Measurements from ENCODE around the gene RNF5. TPM values are rescaled to one million over a fixed set of nuclear protein-coding genes. Genes with fewer than 3 reads are reported as not detected.

Gene RNF5
- total and polyA plus RNA-seq, 2 experiments from 2014 or later = 180 to 232 TPM

- Histone ChIP-seq H3K4me1 (ENCODE audit: low read depth) (peaks cover 18% of the 10 kb centered on the region), H3K4me3 (peak overlapping the region; percentile 63), H3K36me3 (peaks cover 21% of the 10 kb centered on the region), H3K27ac (peak overlapping the region; percentile 91), H3K9me3 (ENCODE audit: low read depth) (no peaks in the 10 kb centered on the region), H3K27me3 (peaks cover 18% of the 10 kb centered on the region)
- TF ChIP-seq, protein P1, sequence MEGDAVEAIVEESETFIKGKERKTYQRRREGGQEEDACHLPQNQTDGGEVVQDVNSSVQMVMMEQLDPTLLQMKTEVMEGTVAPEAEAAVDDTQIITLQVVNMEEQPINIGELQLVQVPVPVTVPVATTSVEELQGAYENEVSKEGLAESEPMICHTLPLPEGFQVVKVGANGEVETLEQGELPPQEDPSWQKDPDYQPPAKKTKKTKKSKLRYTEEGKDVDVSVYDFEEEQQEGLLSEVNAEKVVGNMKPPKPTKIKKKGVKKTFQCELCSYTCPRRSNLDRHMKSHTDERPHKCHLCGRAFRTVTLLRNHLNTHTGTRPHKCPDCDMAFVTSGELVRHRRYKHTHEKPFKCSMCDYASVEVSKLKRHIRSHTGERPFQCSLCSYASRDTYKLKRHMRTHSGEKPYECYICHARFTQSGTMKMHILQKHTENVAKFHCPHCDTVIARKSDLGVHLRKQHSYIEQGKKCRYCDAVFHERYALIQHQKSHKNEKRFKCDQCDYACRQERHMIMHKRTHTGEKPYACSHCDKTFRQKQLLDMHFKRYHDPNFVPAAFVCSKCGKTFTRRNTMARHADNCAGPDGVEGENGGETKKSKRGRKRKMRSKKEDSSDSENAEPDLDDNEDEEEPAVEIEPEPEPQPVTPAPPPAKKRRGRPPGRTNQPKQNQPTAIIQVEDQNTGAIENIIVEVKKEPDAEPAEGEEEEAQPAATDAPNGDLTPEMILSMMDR (IDR thresholded peaks at IDR 0.05; ENCODE audit: low read depth, low read length) = peak; percentile 53
- DNase-seq (ENCODE audit: low read depth in 1 of 2, low spot score in 1 of 2) = peak; percentile 74 to 84
Measured at GRCh38 chr6:32154514-32155161, 23.6 kb upstream of the RNF5 start.

- Histone ChIP-seq H3K36me3 (peaks cover 21% of the 10 kb centered on the region), H3K9me3 (ENCODE audit: low read depth) (no peaks in the 10 kb centered on the region), H3K27me3 (no peaks in the 10 kb centered on the region), H3K4me3 (no peak overlapping the region), H3K27ac (no peak overlapping the region), H3K4me1 (ENCODE audit: low read depth) (peaks cover 17% of the 10 kb centered on the region)
- DNase-seq (ENCODE audit: low read depth in 1 of 2, low spot score in 1 of 2) = no peak
- TF ChIP-seq, protein P1 (IDR thresholded peaks at IDR 0.05; ENCODE audit: low read depth, low read length) = no peak
Measured at GRCh38 chr6:32156891-32157290, 21.3 kb upstream of the RNF5 start.

DNA sequence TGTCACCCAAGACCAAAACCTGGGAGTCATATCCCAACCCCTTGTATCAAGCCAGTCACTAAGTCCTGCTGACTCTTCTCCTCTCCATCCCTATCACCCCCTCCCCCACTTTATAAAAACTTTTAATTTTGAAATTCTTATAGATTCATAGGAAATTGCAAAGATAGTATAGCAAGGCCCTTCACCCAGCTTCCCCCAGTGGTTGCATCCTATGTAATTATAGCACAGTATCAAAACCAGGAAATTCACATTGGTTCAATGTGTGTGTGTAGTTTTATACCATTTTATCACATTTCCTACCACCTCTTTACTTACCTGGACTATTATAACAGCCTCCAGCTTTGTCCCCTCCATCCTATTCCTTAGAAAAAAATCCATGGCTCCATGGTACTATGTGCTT lies 20.2 kb upstream of the RNF5 start:
- no peaks in the 10 kb centered on the region for H3K9me3 ChIP-seq (ENCODE audit: low read depth)
- H3K27me3 ChIP-seq = no peaks in the 10 kb centered on the region
- TF ChIP-seq, protein P1 (IDR thresholded peaks at IDR 0.05; ENCODE audit: low read depth, low read length) = no peak
- no peak overlapping the region for H3K27ac ChIP-seq
- peaks cover 21% of the 10 kb centered on the region for H3K36me3 ChIP-seq
- DNase-seq (ENCODE audit: low read depth in 1 of 2, low spot score in 1 of 2) = no peak
- no peak overlapping the region for H3K4me3 ChIP-seq
- peaks cover 6% of the 10 kb centered on the region for H3K4me1 ChIP-seq (ENCODE audit: low read depth)

DNA sequence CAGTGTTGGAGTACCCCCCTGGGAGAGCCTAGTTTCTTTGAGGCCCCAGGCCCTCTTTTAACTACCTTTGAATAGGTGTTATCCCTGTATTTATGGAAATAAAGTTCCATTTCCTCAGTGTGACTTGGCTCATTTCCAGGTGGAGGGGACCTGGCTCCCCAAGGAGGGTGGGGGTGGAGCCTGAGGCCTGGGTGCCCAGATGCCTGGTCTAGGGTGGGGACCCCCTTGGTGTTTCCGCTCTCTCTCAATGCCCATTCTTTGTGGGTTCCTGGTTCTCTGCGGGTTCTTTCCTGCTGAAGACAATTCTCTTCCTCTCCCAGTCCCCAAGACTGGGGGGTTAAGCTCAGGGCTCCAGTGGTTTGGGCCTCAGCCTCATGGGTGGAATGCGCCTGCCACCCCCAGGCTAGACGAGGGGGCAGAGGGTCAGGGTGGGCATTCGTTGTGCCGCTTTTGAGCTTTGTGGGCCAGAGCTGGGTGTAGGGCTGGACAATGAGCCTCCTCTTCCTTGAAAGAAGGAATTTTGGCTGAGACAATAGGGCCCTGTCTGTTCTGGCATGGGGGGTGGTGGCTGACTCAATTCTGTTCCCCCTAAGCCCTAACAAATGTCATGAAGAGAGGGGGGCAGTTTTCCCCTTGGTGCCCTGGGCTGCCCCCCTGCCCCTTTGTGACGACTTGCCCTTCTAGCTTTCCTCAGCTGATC lies 14.5 kb upstream of the RNF5 start:
- TF ChIP-seq, protein P1 (IDR thresholded peaks at IDR 0.05; ENCODE audit: low read depth, low read length) = no peak
- H3K4me1 ChIP-seq (ENCODE audit: low read depth) = peaks cover 24% of the 10 kb centered on the region
- no peak overlapping the region for H3K4me3 ChIP-seq
- no peaks in the 10 kb centered on the region for H3K27me3 ChIP-seq
- no peaks in the 10 kb centered on the region for H3K9me3 ChIP-seq (ENCODE audit: low read depth)
- H3K36me3 ChIP-seq = no peaks in the 10 kb centered on the region
- DNase-seq (ENCODE audit: low read depth in 1 of 2, low spot score in 1 of 2) = no peak
- H3K27ac ChIP-seq = peak overlapping the region; percentile 23

GRCh38 chr6:32164295-32164694 lies 13.9 kb upstream of the RNF5 start, which contains the start of gene EGFL8:
TSS of gene EGFL8 (plus strand) at chr6:32164595. CDS start at chr6:32166166, 1,571 bp downstream.
- H3K27me3 ChIP-seq = no peaks in the 10 kb centered on the region
- no peaks in the 10 kb centered on the region for H3K9me3 ChIP-seq (ENCODE audit: low read depth)
- no peak for DNase-seq (ENCODE audit: low read depth in 1 of 2, low spot score in 1 of 2)
- H3K4me3 ChIP-seq = no peak within 1 kb of the TSS
- TF ChIP-seq, protein P1 (IDR thresholded peaks at IDR 0.05; ENCODE audit: low read depth, low read length) = no peak
- H3K27ac ChIP-seq = peak within 1 kb of the TSS; percentile 23
- H3K36me3 ChIP-seq = no peaks in the 10 kb centered on the region
- H3K4me1 ChIP-seq (ENCODE audit: low read depth) = peaks cover 26% of the 10 kb centered on the region
